IPS-15b (cell line): ENCODE measurements around the gene PSMD14.

Experiments
- H3K27me3 ChIP-seq: one replicate; pipeline ENCODE4 v1.6.1; 2013; ENCODE audit warnings: low read length; ENCODE audit not compliant: control insufficient read depth, insufficient read depth
- H3K36me3 ChIP-seq: one replicate; pipeline ENCODE4 v1.6.1; 2013; ENCODE audit warnings: low read length; ENCODE audit not compliant: control insufficient read depth, insufficient read depth
- H3K4me1 ChIP-seq: one replicate; pipeline ENCODE4 v1.6.1; 2013; ENCODE audit warnings: mild to moderate bottlenecking, low read length; ENCODE audit not compliant: control insufficient read depth, insufficient read depth
- H3K4me3 ChIP-seq: one replicate; pipeline ENCODE4 v1.5.1; 2013; ENCODE audit warnings: low read depth, low read length
- H3K9ac ChIP-seq: one replicate; pipeline ENCODE4 v1.6.1; 2013; ENCODE audit warnings: low read depth, mild to moderate bottlenecking, low read length
- H3K9me3 ChIP-seq: one replicate; pipeline ENCODE4 v1.6.1; 2013; ENCODE audit warnings: mild to moderate bottlenecking, low read length; ENCODE audit not compliant: control insufficient read depth, insufficient read depth

The PSMD14 gene

DNA sequence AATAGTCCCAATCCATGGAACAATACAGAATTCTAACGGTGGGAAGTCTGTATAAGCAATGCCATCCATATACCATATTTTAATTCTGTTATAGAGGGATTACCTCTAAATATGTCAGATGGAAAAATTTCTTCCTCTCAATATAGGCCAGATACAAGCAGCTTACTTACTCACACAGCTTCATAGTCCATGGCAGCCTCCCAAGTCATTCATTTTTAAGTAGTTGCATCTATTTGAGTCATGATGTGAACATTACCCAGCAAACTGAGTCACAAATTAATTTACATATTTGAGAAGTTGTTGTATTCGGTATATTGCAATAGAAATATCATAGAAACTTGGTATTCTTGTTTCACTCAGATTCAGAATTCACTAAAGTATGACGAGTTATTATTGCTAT is 128.2 kb downstream of the PSMD14 start:
- Histone ChIP-seq H3K27me3 (peaks cover 10% of the 10 kb centered on the region), H3K9me3 (no peaks in the 10 kb centered on the region), H3K4me3 (no peak overlapping the region), H3K4me1 (no peaks in the 10 kb centered on the region), H3K36me3 (no peaks in the 10 kb centered on the region), H3K9ac (no peak overlapping the region)

DNA sequence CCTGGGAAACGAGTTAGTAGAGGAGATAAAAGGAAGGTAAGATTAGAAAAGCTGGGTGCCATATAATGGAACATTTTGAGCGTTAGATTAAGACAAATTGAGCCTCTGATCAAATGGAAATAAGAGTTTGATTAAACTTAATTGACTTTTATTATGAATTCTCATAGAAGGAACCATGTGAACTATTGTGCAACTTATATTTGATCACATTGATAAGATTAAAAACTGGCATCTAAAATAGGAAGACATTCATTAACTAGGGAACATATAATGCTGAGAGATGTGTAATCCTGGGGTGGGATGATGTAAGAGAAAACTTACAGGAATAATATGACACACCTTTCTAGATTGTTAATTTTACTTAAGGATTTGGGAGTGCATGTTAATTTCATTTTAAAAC is 130.4 kb downstream of the PSMD14 start:
- no peaks in the 10 kb centered on the region for H3K9me3 ChIP-seq
- no peak overlapping the region for H3K9ac ChIP-seq
- no peaks in the 10 kb centered on the region for H3K36me3 ChIP-seq
- no peaks in the 10 kb centered on the region for H3K27me3 ChIP-seq
- no peaks in the 10 kb centered on the region for H3K4me1 ChIP-seq
- H3K4me3 ChIP-seq: no peak overlapping the region

DNA sequence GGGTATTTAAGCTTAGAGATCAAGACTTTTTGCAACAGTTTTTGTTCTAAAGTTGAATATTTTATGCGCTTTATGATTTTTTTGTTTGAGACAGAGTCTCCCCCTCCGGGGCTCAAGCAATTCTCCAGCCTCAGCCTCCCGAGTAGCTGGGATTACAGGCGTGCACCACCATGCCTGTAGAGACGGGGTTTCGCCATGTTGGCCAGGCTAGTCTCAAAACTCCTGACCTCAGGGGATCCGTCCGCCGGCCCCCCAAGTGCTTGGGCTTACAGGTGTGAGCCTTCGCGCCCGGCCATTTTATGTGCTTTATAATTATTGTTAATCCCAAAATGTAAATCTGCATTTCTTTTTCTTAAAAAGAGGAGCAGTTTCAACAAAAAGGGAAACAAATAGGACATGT is 136.9 kb downstream of the PSMD14 start:
- no peaks in the 10 kb centered on the region for H3K27me3 ChIP-seq
- no peak overlapping the region for H3K9ac ChIP-seq
- H3K4me3 ChIP-seq: no peak overlapping the region
- no peaks in the 10 kb centered on the region for H3K9me3 ChIP-seq
- H3K4me1 ChIP-seq: no peaks in the 10 kb centered on the region
- H3K36me3 ChIP-seq: no peaks in the 10 kb centered on the region

DNA sequence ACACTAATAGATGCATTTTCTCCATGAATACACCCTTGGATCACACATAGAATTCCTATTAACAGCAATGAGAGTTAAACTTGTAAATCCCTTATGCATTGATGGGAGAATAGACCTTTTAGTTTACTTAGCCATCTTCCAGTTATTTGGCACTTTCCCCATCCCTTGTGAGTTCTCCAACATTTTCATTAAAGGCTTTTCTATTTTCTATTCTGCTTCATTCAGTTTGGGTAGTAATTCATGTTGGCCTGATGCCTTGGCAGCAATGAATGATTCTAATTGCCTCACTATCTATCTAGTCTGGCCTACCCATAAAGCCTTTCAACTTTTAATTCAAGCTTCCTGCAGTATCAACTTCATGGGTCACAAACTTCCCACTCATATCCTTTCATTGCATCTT is 140.2 kb downstream of the PSMD14 start:
- Histone ChIP-seq H3K36me3 (no peaks in the 10 kb centered on the region), H3K9ac (no peak overlapping the region), H3K4me3 (no peak overlapping the region), H3K27me3 (no peaks in the 10 kb centered on the region), H3K9me3 (no peaks in the 10 kb centered on the region), H3K4me1 (no peaks in the 10 kb centered on the region)
